ENCODE measurements around the gene ADAM12.

Gene ADAM12

GRCh38 chr10:126423732-126424491, 35.6 kb upstream of the ADAM12 start:
- Histone ChIP-seq H3K4me3 (ENCODE audit: low read length) (no peak overlapping the region), H3K9me2 (replicated peaks; ENCODE audit: control insufficient read depth, low read length) (no peaks in the 10 kb centered on the region), H3K4me2 (ENCODE audit: low read length) (no peak overlapping the region), H3K4me1 (ENCODE audit: control insufficient read depth, low read length) (no peaks in the 10 kb centered on the region), H3K79me2 (ENCODE audit: control insufficient read depth, low read length) (no peaks in the 10 kb centered on the region), H3K27ac (ENCODE audit: low read depth, low read length) (no peak overlapping the region), H4K20me1 (ENCODE audit: control insufficient read depth, insufficient read depth, low read depth, low read length) (no peaks in the 10 kb centered on the region), H3K9me3 (ENCODE audit: control insufficient read depth, insufficient read depth, low read length) (no peaks in the 10 kb centered on the region), H3F3A (ENCODE audit: control insufficient read depth, insufficient read depth) (no peaks in the 10 kb centered on the region), H3K27me3 (ENCODE audit: control insufficient read depth, low read length) (no peaks in the 10 kb centered on the region), H3K36me3 (ENCODE audit: control insufficient read depth, low read length) (no peaks in the 10 kb centered on the region)
- TF ChIP-seq EZH2phosphoT487 (IDR thresholded peaks at IDR 0.05; ENCODE audit: borderline replicate concordance, low read length) (no peak), CTCF (IDR thresholded peaks at IDR 0.05; ENCODE audit: low read depth, low read length, poor library complexity, severe bottlenecking) (no peak)

- no peak for TF ChIP-seq EZH2phosphoT487 (IDR thresholded peaks at IDR 0.05; ENCODE audit: borderline replicate concordance, low read length)
- no peak for TF ChIP-seq CTCF (IDR thresholded peaks at IDR 0.05; ENCODE audit: low read depth, low read length, poor library complexity, severe bottlenecking)
- Histone ChIP-seq H4K20me1 (ENCODE audit: control insufficient read depth, insufficient read depth, low read depth, low read length) (no peaks in the 10 kb centered on the region), H3K27ac (ENCODE audit: low read depth, low read length) (no peak overlapping the region)
Measured at GRCh38 chr10:126422567-126422966, 34.3 kb upstream of the ADAM12 start.

GRCh38 chr10:126421756-126422256, 33.5 kb upstream of the ADAM12 start:
- TF ChIP-seq CTCF (IDR thresholded peaks at IDR 0.05; ENCODE audit: low read depth, low read length, poor library complexity, severe bottlenecking) (no peak), EZH2phosphoT487 (IDR thresholded peaks at IDR 0.05; ENCODE audit: borderline replicate concordance, low read length) (no peak)
- Histone ChIP-seq H3K4me2 (ENCODE audit: low read length) (no peak overlapping the region), H3K9me2 (replicated peaks; ENCODE audit: control insufficient read depth, low read length) (no peaks in the 10 kb centered on the region), H3F3A (ENCODE audit: control insufficient read depth, insufficient read depth) (no peaks in the 10 kb centered on the region), H3K27me3 (ENCODE audit: control insufficient read depth, low read length) (no peaks in the 10 kb centered on the region), H3K9me3 (ENCODE audit: control insufficient read depth, insufficient read depth, low read length) (no peaks in the 10 kb centered on the region), H3K4me1 (ENCODE audit: control insufficient read depth, low read length) (no peaks in the 10 kb centered on the region), H4K20me1 (ENCODE audit: control insufficient read depth, insufficient read depth, low read depth, low read length) (no peaks in the 10 kb centered on the region), H3K36me3 (ENCODE audit: control insufficient read depth, low read length) (no peaks in the 10 kb centered on the region), H3K79me2 (ENCODE audit: control insufficient read depth, low read length) (no peaks in the 10 kb centered on the region), H3K4me3 (ENCODE audit: low read length) (no peak overlapping the region), H3K27ac (ENCODE audit: low read depth, low read length) (no peak overlapping the region)

More at GRCh38 chr10:126422567-126422966, 34.3 kb upstream of the ADAM12 start:
- Histone ChIP-seq H3K27me3 (ENCODE audit: control insufficient read depth, low read length) (no peaks in the 10 kb centered on the region), H3K79me2 (ENCODE audit: control insufficient read depth, low read length) (no peaks in the 10 kb centered on the region), H3F3A (ENCODE audit: control insufficient read depth, insufficient read depth) (no peaks in the 10 kb centered on the region), H3K9me3 (ENCODE audit: control insufficient read depth, insufficient read depth, low read length) (no peaks in the 10 kb centered on the region), H3K4me2 (ENCODE audit: low read length) (no peak overlapping the region), H3K4me1 (ENCODE audit: control insufficient read depth, low read length) (no peaks in the 10 kb centered on the region), H3K4me3 (ENCODE audit: low read length) (no peak overlapping the region), H3K9me2 (replicated peaks; ENCODE audit: control insufficient read depth, low read length) (no peaks in the 10 kb centered on the region), H3K36me3 (ENCODE audit: control insufficient read depth, low read length) (no peaks in the 10 kb centered on the region)

Measured in DOHH2 (cell line).